B cell (primary cell): Measurements from ENCODE around the gene ACTN3. TPM values are rescaled to one million over a fixed set of nuclear protein-coding genes. Genes with fewer than 3 reads are reported as not detected.

Experiments
- ATAC-seq: fragments of 200-7000 bp; cut with Tn5 transposase; one replicate; pipeline ENCODE4 v1.10.0; 2021; ENCODE audit warnings: low read depth, mild to moderate bottlenecking, moderate number of reproducible peaks, moderate library complexity
- CTCF ChIA-PET: fragments of 350-600 bp; sonication (Branson Sonifier 250); formaldehyde crosslinking; loops from one replicate; lab custom pipeline; 2021; ENCODE audit warnings: antibody characterized with exemption, inconsistent platforms; lab: Charles Lee
- POLR2A ChIA-PET: fragments of 350-600 bp; sonication (Branson Sonifier 250); formaldehyde crosslinking; loops from one replicate; lab custom pipeline; 2021; ENCODE audit warnings: antibody characterized with exemption; lab: Charles Lee
- DNase-seq: peaks from one replicate; pipeline ENCODE4 v3.0.0; 2013
- H2AFZ ChIP-seq: 2 replicates; pipeline ENCODE4 v1.6.1; 2012; ENCODE audit warnings: mild to moderate bottlenecking, low read depth, low read length; ENCODE audit not compliant: insufficient read depth, poor library complexity, severe bottlenecking
- H3K27ac ChIP-seq, 2 donors: 1 replicate in 1 of 2; 2 replicates in 1 of 2; pipeline ENCODE4 v1.5.1; 2012 to 2013; ENCODE audit warnings: low read length in 2 of 2, mild to moderate bottlenecking in 2 of 2, moderate library complexity in 1 of 2
- H3K27me3 ChIP-seq, 4 experiments: fragments of 200-600 bp in 1 of 4; sonication (generic) in 1 of 4; replicated peaks in 1 of 4; 1 replicate in 2 of 4; 2 replicates in 2 of 4; pipeline versions ENCODE4 v1.6.1 to v1.7.0; 2013 to 2016; ENCODE audit warnings: low read length in 3 of 4, mild to moderate bottlenecking in 2 of 4, mixed read lengths in 1 of 4, moderate library complexity in 1 of 4; ENCODE audit not compliant: insufficient read depth in 4 of 4, control insufficient read depth in 3 of 4; ENCODE audit errors: control extremely low read depth in 1 of 4
- H3K36me3 ChIP-seq, 2 experiments: replicated peaks in 1 of 2; 1 replicate in 1 of 2; 2 replicates in 1 of 2; pipeline versions ENCODE4 v1.6.1 to v1.7.1; 2013; ENCODE audit warnings: low read length in 1 of 2; ENCODE audit not compliant: insufficient read depth in 2 of 2, control insufficient read depth in 1 of 2; ENCODE audit errors: control extremely low read depth in 1 of 2, extremely low read depth in 1 of 2
- H3K4me1 ChIP-seq, 2 donors: fragments of 200-600 bp in 1 of 2; sonication (generic) in 1 of 2; 1 replicate in 1 of 2; 2 replicates in 1 of 2; pipeline versions ENCODE4 v1.5.1 to v1.6.1; 2013 to 2017; ENCODE audit warnings: low read length in 2 of 2; ENCODE audit not compliant: control insufficient read depth in 2 of 2, insufficient read depth in 2 of 2
- H3K4me2 ChIP-seq: replicated peaks from 2 replicates; pipeline ENCODE3; 2012; ENCODE audit warnings: mild to moderate bottlenecking, low read depth, low read length; ENCODE audit not compliant: poor library complexity, severe bottlenecking
- H3K4me3 ChIP-seq, 5 experiments: fragments of 200-600 bp in 1 of 5; sonication (generic) in 1 of 5; 1 replicate in 3 of 5; 2 replicates in 2 of 5; pipeline versions ENCODE4 v1.5.1 to v1.7.0; 2011 to 2016; ENCODE audit warnings: low read length in 4 of 5, mild to moderate bottlenecking in 4 of 5, low read depth in 2 of 5, control low read depth in 1 of 5, moderate library complexity in 1 of 5; ENCODE audit not compliant: insufficient read depth in 1 of 5; ENCODE audit errors: control extremely low read depth in 1 of 5, extremely low read depth in 1 of 5
- H3K79me2 ChIP-seq: fragments of 200-600 bp; sonication (generic); one replicate; pipeline ENCODE4 v1.6.0; 2016; ENCODE audit warnings: low read length; ENCODE audit not compliant: control insufficient read depth, insufficient read depth
- H3K9ac ChIP-seq: fragments of 200-600 bp; sonication (generic); 2 replicates; pipeline ENCODE4 v1.6.1; 2017; ENCODE audit warnings: mild to moderate bottlenecking, low read length, moderate library complexity
- H3K9me3 ChIP-seq, 3 donors: one replicate each; pipeline versions ENCODE4 v1.6.1 to v1.7.1; 2013; ENCODE audit warnings: low read length in 2 of 3; ENCODE audit not compliant: control insufficient read depth in 2 of 3, insufficient read depth in 1 of 3; ENCODE audit errors: control extremely low read depth in 1 of 3
- H4K20me1 ChIP-seq: 2 replicates; pipeline ENCODE4 v1.6.0; 2012; ENCODE audit warnings: mild to moderate bottlenecking, low read length; ENCODE audit not compliant: insufficient read depth, control insufficient read depth, poor library complexity, severe bottlenecking
- H3K27ac Mint-ChIP-seq: one replicate; pipeline ENCODE4 v1.8.0; 2021; ENCODE audit warnings: mixed read lengths
- H3K27me3 Mint-ChIP-seq: one replicate; pipeline ENCODE4 v1.8.0; 2021; ENCODE audit warnings: mixed read lengths
- H3K4me1 Mint-ChIP-seq: one replicate; pipeline ENCODE4 v1.8.0; 2021; ENCODE audit warnings: mixed read lengths
- H3K4me3 Mint-ChIP-seq: one replicate; pipeline ENCODE4 v1.8.0; 2021; ENCODE audit warnings: mixed read lengths
- H3K9me3 Mint-ChIP-seq: one replicate; pipeline ENCODE4 v1.8.0; 2022; ENCODE audit warnings: mixed read lengths; ENCODE audit not compliant: insufficient read depth
- CTCF ChIP-seq: fragments of 200-600 bp; IDR thresholded peaks from one replicate; pipeline ENCODE4 v1.8.0; 2022; ENCODE audit warnings: antibody characterized with exemption, mild to moderate bottlenecking
- EZH2 ChIP-seq: IDR thresholded peaks from 2 replicates; pipeline ENCODE4 v1.6.1; 2012; ENCODE audit warnings: borderline replicate concordance, low read depth, mild to moderate bottlenecking, moderate library complexity, low read length; ENCODE audit not compliant: insufficient read depth, poor library complexity, severe bottlenecking
- WGBS: methylation state at CpG from one replicate; pipeline ENCODE4 v1.1.5; 2013; ENCODE audit warnings: missing lambda C conversion rate; ENCODE audit not compliant: insufficient coverage; 5-methylcytosine and 5-hydroxymethylcytosine counted together
- intact Hi-C: fragments of 100-400 bp; cut with micrococcal nuclease; formaldehyde crosslinking; loops from one replicate; pipeline ENCODE4 v1.10.0; 2022
- polyA plus RNA-seq: library from polyadenylated mRNA; depleted of rRNA; stranded (reverse); fragments of >200 nt; gene quantifications from 2 replicates; pipeline ENCODE4 v1.2.3, GENCODE V29; 2012
- total RNA-seq, 2 donors: library from RNA; stranded (reverse); fragments of 120-200 nt in 1 of 2; gene quantifications; 1 replicate in 1 of 2; 2 replicates in 1 of 2; pipeline versions ENCODE4 v1.2.3 to v1.2.4, GENCODE V29; 2013 to 2022

ACTN3 gene
- total and polyA plus RNA-seq, 2 donors (not counting 1 experiment from before 2014, with no cell fraction given), result 0.22 TPM; not detected in 1

GRCh38 chr11:66524304-66525040, 22.2 kb upstream of the ACTN3 start:
- no peaks in the 10 kb centered on the region for H3K4me1 ChIP-seq
- ChIA-PET CTCF (no interaction called here), POLR2A (no interaction called here)
- no peaks in the 10 kb centered on the region for H4K20me1 ChIP-seq
- H2AFZ ChIP-seq, result no peak overlapping the region
- H3K9me3 ChIP-seq, result no peaks in the 10 kb centered on the region
- H3K79me2 ChIP-seq, result no peaks in the 10 kb centered on the region
- Mint-ChIP-seq H3K27ac (no peak overlapping the region), H3K4me1 (no peaks in the 10 kb centered on the region), H3K4me3 (no peak overlapping the region), H3K9me3 (no peaks in the 10 kb centered on the region), H3K27me3 (no peaks in the 10 kb centered on the region)
- H3K36me3 ChIP-seq, result peaks cover 0 to 34% of the 10 kb centered on the region in 2 experiments
- WGBS, result 100% methylated on average over 3 of the region's 10 CpGs
- DNase-seq, result no peak
- H3K4me2 ChIP-seq, result no peak overlapping the region
- no peak overlapping the region for H3K9ac ChIP-seq
- H3K4me3 ChIP-seq, result no peak overlapping the region
- no peak overlapping the region for H3K27ac ChIP-seq
- ATAC-seq, result no peak
- no peak for TF ChIP-seq EZH2
- no peak for TF ChIP-seq CTCF
- H3K27me3 ChIP-seq, result no peaks in the 10 kb centered on the region
- intact Hi-C loops, result no loop called here

GRCh38 chr11:66529069-66529468, 17.6 kb upstream of the ACTN3 start:
- H4K20me1 ChIP-seq, result no peaks in the 10 kb centered on the region
- no peak overlapping the region for H3K4me2 ChIP-seq
- H3K79me2 ChIP-seq, result no peaks in the 10 kb centered on the region
- ChIA-PET CTCF (no interaction called here), POLR2A (no interaction called here)
- H2AFZ ChIP-seq, result no peak overlapping the region
- Mint-ChIP-seq H3K27me3 (no peaks in the 10 kb centered on the region), H3K27ac (no peak overlapping the region), H3K4me3 (no peak overlapping the region), H3K9me3 (no peaks in the 10 kb centered on the region), H3K4me1 (no peaks in the 10 kb centered on the region)
- no peak overlapping the region for H3K4me3 ChIP-seq
- H3K27ac ChIP-seq, result no peak overlapping the region
- DNase-seq, result no peak
- no peak for TF ChIP-seq EZH2
- no peak for TF ChIP-seq CTCF
- no peaks in the 10 kb centered on the region for H3K4me1 ChIP-seq
- peaks cover 0 to 19% of the 10 kb centered on the region in 2 experiments for H3K36me3 ChIP-seq
- H3K27me3 ChIP-seq, result no peaks in the 10 kb centered on the region
- 91% methylated on average over 10 of the region's 10 CpGs for WGBS
- intact Hi-C loops, result no loop called here
- ATAC-seq, result no peak
- H3K9ac ChIP-seq, result no peak overlapping the region
- H3K9me3 ChIP-seq, result no peaks in the 10 kb centered on the region
